Testis (tissue), 3 donors: Measurements from ENCODE around the gene SHISAL1. TPM values are rescaled to one million over a fixed set of nuclear protein-coding genes. Genes with fewer than 3 reads are reported as not detected.

Experiments used
- DNase-seq: peaks from one replicate; pipeline ENCODE4 v3.0.0-alpha.2; 2019
- H3K27ac ChIP-seq, 2 donors: fragments of 200-600 bp; sonication (generic); one replicate each; pipeline ENCODE4 v1.5.1; 2019
- H3K27me3 ChIP-seq: fragments of 200-600 bp; sonication (generic); one replicate; pipeline ENCODE4 v1.5.1; 2019
- H3K36me3 ChIP-seq: fragments of 200-600 bp; sonication (generic); one replicate; pipeline ENCODE4 v1.5.1; 2017; ENCODE audit warnings: low read depth; ENCODE audit errors: missing control alignments
- H3K4me1 ChIP-seq: fragments of 200-600 bp; sonication (generic); one replicate; pipeline ENCODE4 v1.5.1; 2019
- H3K4me3 ChIP-seq, 2 donors: fragments of 200-600 bp; sonication (generic); one replicate each; pipeline ENCODE4 v1.5.1; 2017 to 2019
- H3K9me3 ChIP-seq: fragments of 200-600 bp; sonication (generic); one replicate; pipeline ENCODE4 v1.5.1; 2017
- CTCF ChIP-seq, 3 experiments: fragments of 450-650 bp in 2 of 3; fragments of 200-600 bp in 1 of 3; sonication (generic) in 1 of 3; IDR thresholded peaks; one replicate each; pipeline ENCODE4 v1.5.1; 2016 to 2019; ENCODE audit warnings: antibody characterized with exemption in 3 of 3, mild to moderate bottlenecking in 2 of 3, moderate library complexity in 1 of 3
- POLR2A ChIP-seq: fragments of 450-650 bp; IDR thresholded peaks from one replicate; pipeline ENCODE4 v1.6.1; 2017; ENCODE audit warnings: antibody characterized with exemption, mild to moderate bottlenecking, moderate library complexity
- WGBS, 2 donors: methylation state at CpG; one replicate each; pipeline ENCODE4 v1.1.5; 2018; 5-methylcytosine and 5-hydroxymethylcytosine counted together
- intact Hi-C: fragments of 100-400 bp; cut with DNase I; formaldehyde crosslinking; loops from one replicate; pipeline ENCODE4 v1.15.1; 2023; ENCODE audit warnings: low total_unique reads
- polyA plus RNA-seq: library from polyadenylated mRNA; stranded (reverse); fragments of 350-450 nt; fragmentation: Illumina TruSeq; extraction: RNeasy Lipid Tissue Mini Kit (QIAGEN cat#74804); gene quantifications from one replicate; pipeline ENCODE4 v1.2.3, GENCODE V29; 2014; ENCODE audit warnings: low read depth, low replicate concordance; ENCODE audit not compliant: insufficient read depth
- total RNA-seq, 2 donors: library from RNA; depleted of rRNA; stranded (reverse); fragments of >200 nt; gene quantifications; one replicate each; pipeline ENCODE4 v1.2.3, GENCODE V29; 2016

The SHISAL1 gene
- total and polyA plus RNA-seq, 3 donors from 2014 or later: 3.0 to 3.9 (median 3.1) TPM

GRCh38 chr22:44229331-44229730, 83.4 kb downstream of the SHISAL1 start:
- DNase-seq: no peak
- H3K27me3 ChIP-seq: no peaks in the 10 kb centered on the region
- TF ChIP-seq CTCF (IDR thresholded peaks at IDR 0.05): no peak
- TF ChIP-seq POLR2A: no peak
- H3K4me1 ChIP-seq: no peaks in the 10 kb centered on the region
- intact Hi-C loops: no loop called here
- no peak overlapping the region for H3K4me3 ChIP-seq
- no peaks in the 10 kb centered on the region for H3K36me3 ChIP-seq
- H3K27ac ChIP-seq: no peak overlapping the region
- no peaks in the 10 kb centered on the region for H3K9me3 ChIP-seq
- 93 to 95% methylated on average over 3 of the region's 3 CpGs for WGBS, 2 donors

- Histone ChIP-seq H3K4me3 (no peak overlapping the region), H3K9me3 (no peaks in the 10 kb centered on the region), H3K4me1 (no peaks in the 10 kb centered on the region), H3K27ac (no peak overlapping the region), H3K36me3 (no peaks in the 10 kb centered on the region), H3K27me3 (no peaks in the 10 kb centered on the region)
- intact Hi-C loops: no loop called here
- no peak for DNase-seq
- no peak for TF ChIP-seq POLR2A
- WGBS, 2 donors: 64 to 83% methylated on average over 8 of the region's 8 CpGs
Observed at GRCh38 chr22:44225812-44226211, 86.9 kb downstream of the SHISAL1 start.

GRCh38 chr22:44225091-44225689, 87.6 kb downstream of the SHISAL1 start:
- H3K27ac ChIP-seq: no peak overlapping the region
- no peaks in the 10 kb centered on the region for H3K36me3 ChIP-seq
- H3K27me3 ChIP-seq: no peaks in the 10 kb centered on the region
- H3K9me3 ChIP-seq: no peaks in the 10 kb centered on the region
- TF ChIP-seq CTCF (IDR thresholded peaks at IDR 0.05): no peak
- no peak for TF ChIP-seq POLR2A
- DNase-seq: no peak
- no peak overlapping the region for H3K4me3 ChIP-seq
- intact Hi-C loops: no loop called here
- 54 to 61% methylated on average over 10 to 11 of the region's 11 CpGs for WGBS, 2 donors
- no peaks in the 10 kb centered on the region for H3K4me1 ChIP-seq

- H3K4me3 ChIP-seq: no peak overlapping the region
- H3K9me3 ChIP-seq: no peaks in the 10 kb centered on the region
- H3K27ac ChIP-seq: no peak overlapping the region
- H3K36me3 ChIP-seq: no peaks in the 10 kb centered on the region
- TF ChIP-seq POLR2A (no peak), CTCF (IDR thresholded peaks at IDR 0.05) (no peak)
- WGBS, 2 donors: 42 to 53% methylated on average over 12 of the region's 12 CpGs
- intact Hi-C loops: no loop called here
- H3K27me3 ChIP-seq: no peaks in the 10 kb centered on the region
- no peaks in the 10 kb centered on the region for H3K4me1 ChIP-seq
- DNase-seq: no peak
Observed at GRCh38 chr22:44224166-44224565, 88.6 kb downstream of the SHISAL1 start.

GRCh38 chr22:44221710-44222475, 90.9 kb downstream of the SHISAL1 start:
- H3K4me3 ChIP-seq: no peak overlapping the region
- intact Hi-C loops: no loop called here
- H3K4me1 ChIP-seq: no peaks in the 10 kb centered on the region
- 90 to 93% methylated on average over 11 of the region's 11 CpGs for WGBS, 2 donors
- no peak for DNase-seq
- no peak for TF ChIP-seq POLR2A
- TF ChIP-seq CTCF (IDR thresholded peaks at IDR 0.05): no peak
- no peaks in the 10 kb centered on the region for H3K36me3 ChIP-seq
- no peak overlapping the region for H3K27ac ChIP-seq
- H3K9me3 ChIP-seq: no peaks in the 10 kb centered on the region
- H3K27me3 ChIP-seq: no peaks in the 10 kb centered on the region
